Measurements from ENCODE around the gene RAPGEF5. TPM values are rescaled to one million over a fixed set of nuclear protein-coding genes. Genes with fewer than 3 reads are reported as not detected.
A peak's percentile ranks its signal among the peaks of the same experiment; 100 is the strongest.

Gene RAPGEF5
- total RNA-seq, 1 donor from 2014 or later = 0.70 TPM

- no peak for DNase-seq (ENCODE audit: low spot score)
- intact Hi-C loops (cut with micrococcal nuclease) = no loop called here
- no peaks in the 10 kb centered on the region for H3K4me1 Mint-ChIP-seq (ENCODE audit: low read depth)
These were observed 228.4 kb downstream of the RAPGEF5 start for GRCh38 chr7:22128528-22128920.

GRCh38 chr7:22127835-22128527, 229.0 kb downstream of the RAPGEF5 start:
- H3K36me3 Mint-ChIP-seq (ENCODE audit: low read depth) = no peaks in the 10 kb centered on the region
- no peaks in the 10 kb centered on the region for H3K9me3 Mint-ChIP-seq
- no peaks in the 10 kb centered on the region for H3K4me1 Mint-ChIP-seq (ENCODE audit: low read depth)
- intact Hi-C loops (cut with micrococcal nuclease) = no loop called here
- H3K27ac Mint-ChIP-seq = no peak overlapping the region
- peaks cover 19% of the 10 kb centered on the region for H3K27me3 Mint-ChIP-seq (ENCODE audit: insufficient read depth)
- H3K4me3 Mint-ChIP-seq = no peak overlapping the region
- DNase-seq (ENCODE audit: low spot score) = no peak

More at GRCh38 chr7:22128528-22128920, 228.4 kb downstream of the RAPGEF5 start:
- no peak overlapping the region for H3K4me3 Mint-ChIP-seq
- H3K36me3 Mint-ChIP-seq (ENCODE audit: low read depth) = no peaks in the 10 kb centered on the region
- H3K27me3 Mint-ChIP-seq (ENCODE audit: insufficient read depth) = peaks cover 21% of the 10 kb centered on the region
- H3K27ac Mint-ChIP-seq = no peak overlapping the region
- no peaks in the 10 kb centered on the region for H3K9me3 Mint-ChIP-seq

GRCh38 chr7:22125436-22125835, 231.5 kb downstream of the RAPGEF5 start:
- no peak for DNase-seq (ENCODE audit: low spot score)
- no peak overlapping the region for H3K27ac Mint-ChIP-seq
- peaks cover 9% of the 10 kb centered on the region for H3K4me1 Mint-ChIP-seq (ENCODE audit: low read depth)
- no peaks in the 10 kb centered on the region for H3K36me3 Mint-ChIP-seq (ENCODE audit: low read depth)
- peaks cover 6% of the 10 kb centered on the region for H3K27me3 Mint-ChIP-seq (ENCODE audit: insufficient read depth)
- H3K4me3 Mint-ChIP-seq = no peak overlapping the region
- intact Hi-C loops (cut with micrococcal nuclease) = no loop called here
- H3K9me3 Mint-ChIP-seq = no peaks in the 10 kb centered on the region

GRCh38 chr7:22124941-22125340, 232.0 kb downstream of the RAPGEF5 start:
- Mint-ChIP-seq H3K9me3 (no peaks in the 10 kb centered on the region), H3K4me3 (no peak overlapping the region)

GRCh38 chr7:22123139-22123538, 233.8 kb downstream of the RAPGEF5 start:
- H3K4me1 Mint-ChIP-seq (ENCODE audit: low read depth) = peaks cover 9% of the 10 kb centered on the region
- no peaks in the 10 kb centered on the region for H3K36me3 Mint-ChIP-seq (ENCODE audit: low read depth)
- H3K27me3 Mint-ChIP-seq (ENCODE audit: insufficient read depth) = peaks cover 2% of the 10 kb centered on the region
- intact Hi-C loops (cut with micrococcal nuclease) = no loop called here
- DNase-seq (ENCODE audit: low spot score) = no peak
- no peaks in the 10 kb centered on the region for H3K9me3 Mint-ChIP-seq
- no peak overlapping the region for H3K27ac Mint-ChIP-seq
- no peak overlapping the region for H3K4me3 Mint-ChIP-seq

More at GRCh38 chr7:22124941-22125340, 232.0 kb downstream of the RAPGEF5 start:
- peaks cover 6% of the 10 kb centered on the region for H3K27me3 Mint-ChIP-seq (ENCODE audit: insufficient read depth)
- H3K4me1 Mint-ChIP-seq (ENCODE audit: low read depth) = peaks cover 9% of the 10 kb centered on the region
- intact Hi-C loops (cut with micrococcal nuclease) = no loop called here
- no peak for DNase-seq (ENCODE audit: low spot score)
- no peak overlapping the region for H3K27ac Mint-ChIP-seq
- no peaks in the 10 kb centered on the region for H3K36me3 Mint-ChIP-seq (ENCODE audit: low read depth)

- H3K4me1 Mint-ChIP-seq (ENCODE audit: low read depth) = peaks cover 9% of the 10 kb centered on the region
- no peak overlapping the region for H3K27ac Mint-ChIP-seq
- H3K4me3 Mint-ChIP-seq = peak overlapping the region; percentile 3
- H3K27me3 Mint-ChIP-seq (ENCODE audit: insufficient read depth) = peaks cover 6% of the 10 kb centered on the region
- DNase-seq (ENCODE audit: low spot score) = no peak
- intact Hi-C loops (cut with micrococcal nuclease) = no loop called here
- H3K9me3 Mint-ChIP-seq = no peaks in the 10 kb centered on the region
- no peaks in the 10 kb centered on the region for H3K36me3 Mint-ChIP-seq (ENCODE audit: low read depth)
These were observed 235.1 kb downstream of the RAPGEF5 start for GRCh38 chr7:22121702-22122474.

- no peaks in the 10 kb centered on the region for H3K9me3 Mint-ChIP-seq
- H3K27ac Mint-ChIP-seq = no peak overlapping the region
- H3K4me1 Mint-ChIP-seq (ENCODE audit: low read depth) = peaks cover 9% of the 10 kb centered on the region
- H3K4me3 Mint-ChIP-seq = no peak overlapping the region
- H3K36me3 Mint-ChIP-seq (ENCODE audit: low read depth) = no peaks in the 10 kb centered on the region
- intact Hi-C loops (cut with micrococcal nuclease) = no loop called here
- peaks cover 4% of the 10 kb centered on the region for H3K27me3 Mint-ChIP-seq (ENCODE audit: insufficient read depth)
- DNase-seq (ENCODE audit: low spot score) = no peak
These were observed 236.4 kb downstream of the RAPGEF5 start for GRCh38 chr7:22120391-22121053.

- H3K27ac Mint-ChIP-seq = no peak overlapping the region
- peaks cover 7% of the 10 kb centered on the region for H3K4me1 Mint-ChIP-seq (ENCODE audit: low read depth)
- peaks cover 4% of the 10 kb centered on the region for H3K27me3 Mint-ChIP-seq (ENCODE audit: insufficient read depth)
- H3K36me3 Mint-ChIP-seq (ENCODE audit: low read depth) = no peaks in the 10 kb centered on the region
- intact Hi-C loops (cut with micrococcal nuclease) = loop anchor here (10.0 kb wide), 1 partner anchor 178 kb away; no protein-coding TSS in a partner anchor
- no peak overlapping the region for H3K4me3 Mint-ChIP-seq
- no peak for DNase-seq (ENCODE audit: low spot score)
- H3K9me3 Mint-ChIP-seq = no peaks in the 10 kb centered on the region
These were observed 239.7 kb downstream of the RAPGEF5 start for GRCh38 chr7:22117222-22117621.

GRCh38 chr7:22116451-22117030, 240.4 kb downstream of the RAPGEF5 start:
- no peak for DNase-seq (ENCODE audit: low spot score)
- no peak overlapping the region for H3K4me3 Mint-ChIP-seq
- intact Hi-C loops (cut with micrococcal nuclease) = loop anchor here (10.0 kb wide), 1 partner anchor 178 kb away; no protein-coding TSS in a partner anchor
- H3K36me3 Mint-ChIP-seq (ENCODE audit: low read depth) = no peaks in the 10 kb centered on the region
- no peak overlapping the region for H3K27ac Mint-ChIP-seq
- peaks cover under 1% of the 10 kb centered on the region for H3K4me1 Mint-ChIP-seq (ENCODE audit: low read depth)
- no peaks in the 10 kb centered on the region for H3K9me3 Mint-ChIP-seq
- H3K27me3 Mint-ChIP-seq (ENCODE audit: insufficient read depth) = peaks cover 4% of the 10 kb centered on the region

GRCh38 chr7:22115689-22116088, 241.3 kb downstream of the RAPGEF5 start:
- no peaks in the 10 kb centered on the region for H3K4me1 Mint-ChIP-seq (ENCODE audit: low read depth)
- no peaks in the 10 kb centered on the region for H3K36me3 Mint-ChIP-seq (ENCODE audit: low read depth)
- no peak overlapping the region for H3K4me3 Mint-ChIP-seq
- H3K9me3 Mint-ChIP-seq = no peaks in the 10 kb centered on the region
- peaks cover 4% of the 10 kb centered on the region for H3K27me3 Mint-ChIP-seq (ENCODE audit: insufficient read depth)
- no peak for DNase-seq (ENCODE audit: low spot score)
- intact Hi-C loops (cut with micrococcal nuclease) = loop anchor here (10.0 kb wide), 1 partner anchor 179 kb away; no protein-coding TSS in a partner anchor
- no peak overlapping the region for H3K27ac Mint-ChIP-seq

- no peak overlapping the region for H3K27ac Mint-ChIP-seq
- DNase-seq (ENCODE audit: low spot score) = no peak
- peaks cover 5% of the 10 kb centered on the region for H3K4me1 Mint-ChIP-seq (ENCODE audit: low read depth)
- intact Hi-C loops (cut with micrococcal nuclease) = loop anchor here (5.0 to 10.0 kb wide), 3 partner anchors 68 to 703 kb away; no protein-coding TSS in a partner anchor
- H3K4me3 Mint-ChIP-seq = no peak overlapping the region
- H3K9me3 Mint-ChIP-seq = no peaks in the 10 kb centered on the region
- H3K36me3 Mint-ChIP-seq (ENCODE audit: low read depth) = no peaks in the 10 kb centered on the region
- peaks cover 4% of the 10 kb centered on the region for H3K27me3 Mint-ChIP-seq (ENCODE audit: insufficient read depth)
These were observed 242.4 kb downstream of the RAPGEF5 start for GRCh38 chr7:22114440-22114981.

- Mint-ChIP-seq H3K4me3 (no peak overlapping the region), H3K9me3 (no peaks in the 10 kb centered on the region), H3K27ac (no peak overlapping the region), H3K4me1 (ENCODE audit: low read depth) (peaks cover 5% of the 10 kb centered on the region), H3K27me3 (ENCODE audit: insufficient read depth) (peaks cover 4% of the 10 kb centered on the region), H3K36me3 (ENCODE audit: low read depth) (no peaks in the 10 kb centered on the region)
- intact Hi-C loops (cut with micrococcal nuclease) = loop anchor here (5.0 to 10.0 kb wide), 3 partner anchors 69 to 704 kb away; no protein-coding TSS in a partner anchor
- DNase-seq (ENCODE audit: low spot score) = no peak
These were observed 243.9 kb downstream of the RAPGEF5 start for GRCh38 chr7:22113041-22113440.
